HL-60/S4 treated with phorbol 12-myristate 13-acetate at 8.2 ng/mL for 4 days and 3 days (cell line): ENCODE data around the gene MT1H.

Source experiments
- in situ Hi-C: fragments of 300-500 bp; cut with MboI; formaldehyde crosslinking; loops from 2 replicates; pipeline ENCODE4 v1.15.0; 2022; ENCODE audit warnings: low sequenced_read_pairs

The MT1H gene

GRCh38 chr16:56684256-56684925 is 14.8 kb downstream of the MT1H start:
- in situ Hi-C loops = no loop called here

GRCh38 chr16:56684926-56685590 is 15.4 kb downstream of the MT1H start:
- in situ Hi-C loops = no loop called here

GRCh38 chr16:56686758-56687157 is 17.1 kb downstream of the MT1H start:
- in situ Hi-C loops = no loop called here

GRCh38 chr16:56688762-56689161 is 19.1 kb downstream of the MT1H start:
- in situ Hi-C loops = no loop called here

- in situ Hi-C loops = no loop called here
Measured at GRCh38 chr16:56689171-56689570, 19.6 kb downstream of the MT1H start.

GRCh38 chr16:56690420-56691122 is 21.0 kb downstream of the MT1H start:
- in situ Hi-C loops = no loop called here

GRCh38 chr16:56691885-56692284 is 22.3 kb downstream of the MT1H start:
- in situ Hi-C loops = no loop called here

GRCh38 chr16:56695246-56695645 is 25.6 kb downstream of the MT1H start:
- in situ Hi-C loops = no loop called here

GRCh38 chr16:56697456-56698155 is 28.0 kb downstream of the MT1H start:
- in situ Hi-C loops = no loop called here

GRCh38 chr16:56700195-56700594 is 30.6 kb downstream of the MT1H start:
- in situ Hi-C loops = loop anchor here (10.0 kb wide), 1 partner anchor 125 kb away; no protein-coding TSS in a partner anchor

- in situ Hi-C loops = loop anchor here (10.0 kb wide), 1 partner anchor 126 kb away; no protein-coding TSS in a partner anchor
Measured at GRCh38 chr16:56700631-56701030, 31.0 kb downstream of the MT1H start.

GRCh38 chr16:56701534-56701933 is 31.9 kb downstream of the MT1H start:
- in situ Hi-C loops = loop anchor here (10.0 kb wide), 1 partner anchor 127 kb away; no protein-coding TSS in a partner anchor

- in situ Hi-C loops = loop anchor here (10.0 kb wide), 1 partner anchor 128 kb away; no protein-coding TSS in a partner anchor
Measured at GRCh38 chr16:56702836-56703235, 33.2 kb downstream of the MT1H start.

GRCh38 chr16:56708525-56709442 is 39.2 kb downstream of the MT1H start:
- in situ Hi-C loops = loop anchor here (10.0 kb wide), 1 partner anchor 134 kb away; no protein-coding TSS in a partner anchor

- in situ Hi-C loops = loop anchor here (10.0 kb wide), 1 partner anchor 135 kb away; no protein-coding TSS in a partner anchor
Measured at GRCh38 chr16:56709443-56710040, 39.9 kb downstream of the MT1H start.

GRCh38 chr16:56710181-56710737 is 40.6 kb downstream of the MT1H start:
- in situ Hi-C loops = no loop called here

- in situ Hi-C loops = no loop called here
Measured at GRCh38 chr16:56711862-56712261, 42.2 kb downstream of the MT1H start.

- in situ Hi-C loops = no loop called here
Measured at GRCh38 chr16:56713794-56714193, 44.2 kb downstream of the MT1H start.

- in situ Hi-C loops = no loop called here
Measured at GRCh38 chr16:56715126-56715525, 45.5 kb downstream of the MT1H start.
